H9 (cell line): ENCODE measurements around the gene PPFIBP1. TPM values are rescaled to one million over a fixed set of nuclear protein-coding genes. Genes with fewer than 3 reads are reported as not detected.

Experiments
- DNase-seq: peaks from one replicate; pipeline ENCODE4 v3.0.0-alpha.2; 2017
- H2AFZ ChIP-seq: one replicate; pipeline ENCODE4 v1.6.1; 2013; ENCODE audit warnings: mild to moderate bottlenecking, low read length, control low read depth, moderate library complexity
- H2AK5ac ChIP-seq: 2 replicates; pipeline ENCODE4 v1.6.1; 2013; ENCODE audit warnings: low read length, control low read depth, mixed read lengths; ENCODE audit not compliant: insufficient read length
- H2BK120ac ChIP-seq: one replicate; pipeline ENCODE4 v1.6.1; 2013; ENCODE audit warnings: low read depth, mild to moderate bottlenecking, low read length, control low read depth, inconsistent platforms; ENCODE audit not compliant: poor library complexity, severe bottlenecking
- H2BK12ac ChIP-seq: 2 replicates; pipeline ENCODE4 v1.6.1; 2013; ENCODE audit warnings: low read length, control low read depth, mixed read lengths, low read depth; ENCODE audit not compliant: insufficient read length
- H2BK15ac ChIP-seq: 2 replicates; pipeline ENCODE4 v1.6.1; 2013; ENCODE audit warnings: low read depth, low read length, control low read depth
- H2BK20ac ChIP-seq: one replicate; pipeline ENCODE4 v1.6.1; 2013; ENCODE audit warnings: low read depth, mild to moderate bottlenecking, low read length, control low read depth, inconsistent platforms; ENCODE audit not compliant: poor library complexity, severe bottlenecking
- H2BK5ac ChIP-seq: 2 replicates; pipeline ENCODE4 v1.6.1; 2013; ENCODE audit warnings: low read length, control low read depth, mixed read lengths; ENCODE audit not compliant: insufficient read length
- H3K14ac ChIP-seq: 2 replicates; pipeline ENCODE4 v1.6.1; 2013; ENCODE audit warnings: low read length, control low read depth; ENCODE audit not compliant: insufficient read depth
- H3K18ac ChIP-seq: 2 replicates; pipeline ENCODE4 v1.6.1; 2013; ENCODE audit warnings: low read depth, mild to moderate bottlenecking, mixed read lengths, low read length, control low read depth; ENCODE audit not compliant: insufficient read length
- H3K23ac ChIP-seq: 2 replicates; pipeline ENCODE4 v1.6.1; 2013; ENCODE audit warnings: low read length, control low read depth, mixed read lengths, low read depth; ENCODE audit not compliant: insufficient read length
- H3K23me2 ChIP-seq: 2 replicates; pipeline ENCODE4 v1.6.1; 2013; ENCODE audit warnings: low read depth, mild to moderate bottlenecking, mixed read lengths, low read length, control low read depth; ENCODE audit not compliant: insufficient read length, poor library complexity, severe bottlenecking
- H3K27ac ChIP-seq: 2 replicates; pipeline ENCODE4 v1.5.1; 2013; ENCODE audit warnings: low read length, control low read depth, mixed read lengths, low read depth; ENCODE audit not compliant: insufficient read length
- H3K27me3 ChIP-seq: 2 replicates; pipeline ENCODE4 v1.6.1; 2013; ENCODE audit warnings: low read length, control low read depth, inconsistent platforms; ENCODE audit not compliant: insufficient read depth
- H3K4ac ChIP-seq: 2 replicates; pipeline ENCODE4 v1.6.1; 2013; ENCODE audit warnings: low read depth, mild to moderate bottlenecking, control low read depth, inconsistent platforms, low read length, moderate library complexity
- H3K4me1 ChIP-seq: 2 replicates; pipeline ENCODE4 v1.6.1; 2013; ENCODE audit warnings: low read length, control low read depth, inconsistent platforms; ENCODE audit not compliant: insufficient read depth
- H3K4me2 ChIP-seq: 2 replicates; pipeline ENCODE4 v1.6.1; 2013; ENCODE audit warnings: low read length, control low read depth, mixed read lengths; ENCODE audit not compliant: insufficient read length, insufficient read depth
- H3K56ac ChIP-seq: 2 replicates; pipeline ENCODE4 v1.6.1; 2013; ENCODE audit warnings: low read depth, mild to moderate bottlenecking, mixed read lengths, low read length, control low read depth; ENCODE audit not compliant: insufficient read length
- H3K79me1 ChIP-seq: 2 replicates; pipeline ENCODE4 v1.6.1; 2013; ENCODE audit warnings: low read depth, mild to moderate bottlenecking, moderate library complexity, low read length, control low read depth, inconsistent platforms; ENCODE audit not compliant: insufficient read depth, poor library complexity, severe bottlenecking
- H3K79me2 ChIP-seq: 2 replicates; pipeline ENCODE4 v1.6.1; 2013; ENCODE audit warnings: low read length, control low read depth, inconsistent platforms; ENCODE audit not compliant: insufficient read depth
- H3K9ac ChIP-seq: 2 replicates; pipeline ENCODE4 v1.6.1; 2013; ENCODE audit warnings: low read length, control low read depth, mixed read lengths; ENCODE audit not compliant: insufficient read length; ENCODE audit errors: extremely low read depth
- H3K9me3 ChIP-seq: one replicate; pipeline ENCODE4 v1.6.1; 2013; ENCODE audit warnings: low read depth, low read length, inconsistent platforms; ENCODE audit not compliant: control insufficient read depth
- H3T11ph ChIP-seq: one replicate; pipeline ENCODE4 v1.6.1; 2013; ENCODE audit warnings: mild to moderate bottlenecking, low read length, control low read depth, inconsistent platforms
- H4K20me1 ChIP-seq: one replicate; pipeline ENCODE4 v1.6.1; 2013; ENCODE audit not compliant: control insufficient read depth, insufficient read length, insufficient read depth
- H4K5ac ChIP-seq: 2 replicates; pipeline ENCODE4 v1.6.1; 2013; ENCODE audit warnings: low read depth, mild to moderate bottlenecking, mixed read lengths, low read length, control low read depth; ENCODE audit not compliant: insufficient read length
- H4K8ac ChIP-seq: replicated peaks from 2 replicates; pipeline ENCODE4 v1.6.1; 2013; ENCODE audit warnings: low read length, control low read depth, mixed read lengths, low read depth; ENCODE audit not compliant: insufficient read length
- H4K91ac ChIP-seq: 2 replicates; pipeline ENCODE4 v1.6.1; 2013; ENCODE audit warnings: low read depth, mild to moderate bottlenecking, moderate library complexity, mixed read lengths, low read length, control low read depth; ENCODE audit not compliant: insufficient read length
- H3K27ac Mint-ChIP-seq, 3 experiments: 2 replicates in 2 of 3; 3 replicates in 1 of 3; pipeline ENCODE4 v1.8.0; 2020 to 2021; ENCODE audit warnings: mixed read lengths in 3 of 3, mild to moderate bottlenecking in 1 of 3, moderate library complexity in 1 of 3
- H3K27me3 Mint-ChIP-seq: 2 replicates; pipeline ENCODE4 v1.8.0; 2021; ENCODE audit warnings: low read depth, mild to moderate bottlenecking, moderate library complexity, mixed read lengths
- H3K36me3 Mint-ChIP-seq, 3 experiments: 2 replicates in 2 of 3; 3 replicates in 1 of 3; pipeline ENCODE4 v1.8.0; 2020 to 2021; ENCODE audit warnings: low read depth in 3 of 3, mixed read lengths in 3 of 3; ENCODE audit not compliant: insufficient read depth in 1 of 3
- H3K4me1 Mint-ChIP-seq, 2 experiments: 2 replicates each; pipeline ENCODE4 v1.8.0; 2020; ENCODE audit warnings: mixed read lengths in 2 of 2
- H3K4me3 Mint-ChIP-seq, 2 experiments: 2 replicates in 1 of 2; 3 replicates in 1 of 2; pipeline ENCODE4 v1.8.0; 2020 to 2021; ENCODE audit warnings: mild to moderate bottlenecking in 2 of 2, mixed read lengths in 2 of 2, moderate library complexity in 1 of 2
- H3K9me3 Mint-ChIP-seq, 2 experiments: 2 replicates in 1 of 2; 3 replicates in 1 of 2; pipeline ENCODE4 v1.8.0; 2020; ENCODE audit warnings: mild to moderate bottlenecking in 2 of 2, mixed read lengths in 2 of 2, moderate library complexity in 1 of 2
- CTCF ChIP-seq: fragments of 200-600 bp; sonication (generic); conservative IDR thresholded peaks from 3 replicates; pipeline ENCODE4 v1.8.0; 2021; ENCODE audit warnings: antibody characterized with exemption, mild to moderate bottlenecking
- total RNA-seq: library from RNA; stranded (reverse); gene quantifications from 2 replicates; pipeline ENCODE4 v1.2.1, GENCODE V29; 2021

The PPFIBP1 gene
- total RNA-seq, 1 experiment from 2014 or later, result 29.2 TPM

DNA sequence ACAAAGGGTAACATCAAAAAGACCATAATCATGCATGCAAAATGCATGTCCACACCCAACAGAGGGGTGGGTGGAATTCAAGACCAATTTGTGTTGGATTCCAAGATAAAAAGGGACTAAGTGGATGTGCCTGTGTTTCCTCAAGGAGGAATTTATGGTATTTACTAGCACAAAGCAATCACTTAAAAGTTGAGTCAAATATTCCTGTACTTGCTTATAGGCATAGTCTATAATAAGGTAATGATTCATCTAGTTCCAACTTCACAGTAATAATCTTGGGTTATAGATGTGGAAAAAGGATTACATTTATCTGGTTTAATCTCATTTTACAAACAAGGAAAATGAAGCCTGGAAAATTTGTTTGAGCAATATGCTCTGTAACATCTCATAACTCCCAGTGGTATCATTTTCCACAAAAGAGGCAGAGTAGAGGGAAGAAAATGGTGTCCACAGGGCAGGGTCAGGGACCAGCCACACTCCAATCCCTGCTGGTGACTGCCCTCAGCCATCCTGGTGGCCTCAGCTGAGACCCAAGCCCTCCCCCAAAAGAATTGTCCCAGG, 91.4 kb downstream of the PPFIBP1 start:
- Histone ChIP-seq H2BK20ac (no peak overlapping the region), H3K79me1 (peaks cover 3% of the 10 kb centered on the region), H3K9ac (no peak overlapping the region), H4K20me1 (no peaks in the 10 kb centered on the region), H3K56ac (no peak overlapping the region), H2BK5ac (no peak overlapping the region), H3K27me3 (no peaks in the 10 kb centered on the region), H3K4me2 (no peak overlapping the region), H3K79me2 (no peaks in the 10 kb centered on the region), H3K23me2 (no peaks in the 10 kb centered on the region), H3K9me3 (no peaks in the 10 kb centered on the region), H3K27ac (no peak overlapping the region), H2BK12ac (no peak overlapping the region), H3K4ac (no peak overlapping the region), H2BK120ac (no peak overlapping the region), H4K5ac (no peak overlapping the region), H4K8ac (no peak overlapping the region), H3K14ac (no peak overlapping the region), H3K4me1 (no peaks in the 10 kb centered on the region), H3K23ac (no peak overlapping the region), H3T11ph (no peak overlapping the region), H4K91ac (no peak overlapping the region), H2AK5ac (no peak overlapping the region), H3K18ac (no peak overlapping the region), H2BK15ac (no peak overlapping the region), H2AFZ (no peak overlapping the region)
- Mint-ChIP-seq H3K9me3 (peaks cover 0 to 3% of the 10 kb centered on the region in 2 experiments; a peak in 2 of 5 replicates), H3K4me3 (no peak overlapping the region), H3K27ac (no peak overlapping the region), H3K4me1 (peaks cover 3 to 12% of the 10 kb centered on the region in 2 experiments; a peak in 2 of 4 replicates), H3K27me3 (no peaks in the 10 kb centered on the region), H3K36me3 (peaks cover 0 to 8% (median 6%) of the 10 kb centered on the region in 3 experiments; a peak in 4 of 7 replicates)
- no peak for DNase-seq
- no peak for TF ChIP-seq CTCF
